Measurements from ENCODE around the gene SLAMF6.
"Not testable (repeated sequence)": the region's sequence is repeated elsewhere in the genome, so short reads cannot be mapped to it uniquely, and the experiment has no call there.

SLAMF6 gene

GRCh38 chr1:160519642-160520435 lies 3.2 kb downstream of the SLAMF6 start:
- Histone ChIP-seq H3K4me2 (ENCODE audit: insufficient read depth, low read length) (no peak overlapping the region), H3K9ac (ENCODE audit: low read depth, low read length) (no peak overlapping the region), H2AFZ (ENCODE audit: low read depth, low read length) (no peak overlapping the region), H3K4me3 (ENCODE audit: low read depth in 1 of 2, low read length in 2 of 2) (no peak overlapping the region), H3K79me2 (ENCODE audit: insufficient read depth, low read length) (no peaks in the 10 kb centered on the region), H3K9me3 (ENCODE audit: insufficient read depth, low read length, severe bottlenecking) (no peaks in the 10 kb centered on the region), H4K20me1 (ENCODE audit: insufficient read depth, low read length) (no peaks in the 10 kb centered on the region), H3K27ac (ENCODE audit: low read length) (no peak overlapping the region), H3K4me1 (ENCODE audit: insufficient read depth, low read length) (peaks cover 25% of the 10 kb centered on the region), H3K36me3 (ENCODE audit: insufficient read depth, low read length) (no peaks in the 10 kb centered on the region), H3K27me3 (ENCODE audit: insufficient read depth, low read length, poor library complexity) (no peaks in the 10 kb centered on the region)
- peak; percentile 34 for TF ChIP-seq CTCF (IDR thresholded peaks at IDR 0.05; ENCODE audit: borderline replicate concordance, extremely low read depth, low read length, poor library complexity, severe bottlenecking)
- TF ChIP-seq EZH2 (IDR thresholded peaks at IDR 0.05; ENCODE audit: borderline replicate concordance, low read depth, low read length, severe bottlenecking), result no peak
- peak; percentile 52; the same call in 2 of the 3 replicates for ATAC-seq (ENCODE audit: insufficient read depth, low read depth)
- peak; percentile 9 for DNase-seq

GRCh38 chr1:160517519-160517918 lies 5.5 kb downstream of the SLAMF6 start:
- H3K4me3 ChIP-seq (ENCODE audit: low read depth in 1 of 2, low read length in 2 of 2); H3K79me2 ChIP-seq (ENCODE audit: insufficient read depth, low read length); H3K27ac ChIP-seq (ENCODE audit: low read length); H3K27me3 ChIP-seq (ENCODE audit: insufficient read depth, low read length, poor library complexity); DNase-seq; H3K9me3 ChIP-seq (ENCODE audit: insufficient read depth, low read length, severe bottlenecking); H4K20me1 ChIP-seq (ENCODE audit: insufficient read depth, low read length); H3K4me2 ChIP-seq (ENCODE audit: insufficient read depth, low read length); H3K36me3 ChIP-seq (ENCODE audit: insufficient read depth, low read length); H2AFZ ChIP-seq (ENCODE audit: low read depth, low read length); ATAC-seq (ENCODE audit: insufficient read depth, low read depth); H3K9ac ChIP-seq (ENCODE audit: low read depth, low read length): not testable (repeated sequence)
- peaks cover 19% of the 10 kb centered on the region for H3K4me1 ChIP-seq (ENCODE audit: insufficient read depth, low read length)

- not testable (repeated sequence) for H3K79me2 ChIP-seq (ENCODE audit: insufficient read depth, low read length); H3K9ac ChIP-seq (ENCODE audit: low read depth, low read length); DNase-seq; H4K20me1 ChIP-seq (ENCODE audit: insufficient read depth, low read length); H3K9me3 ChIP-seq (ENCODE audit: insufficient read depth, low read length, severe bottlenecking); H2AFZ ChIP-seq (ENCODE audit: low read depth, low read length); H3K4me2 ChIP-seq (ENCODE audit: insufficient read depth, low read length); ATAC-seq (ENCODE audit: insufficient read depth, low read depth); H3K27ac ChIP-seq (ENCODE audit: low read length); H3K36me3 ChIP-seq (ENCODE audit: insufficient read depth, low read length); H3K4me3 ChIP-seq (ENCODE audit: low read depth in 1 of 2, low read length in 2 of 2); H3K27me3 ChIP-seq (ENCODE audit: insufficient read depth, low read length, poor library complexity)
- H3K4me1 ChIP-seq (ENCODE audit: insufficient read depth, low read length), result peaks cover 15% of the 10 kb centered on the region
These were observed 7.1 kb downstream of the SLAMF6 start for GRCh38 chr1:160515908-160516307.

GRCh38 chr1:160504651-160505050 lies 18.4 kb downstream of the SLAMF6 start:
- H3K9me3 ChIP-seq (ENCODE audit: insufficient read depth, low read length, severe bottlenecking), result peaks cover 10% of the 10 kb centered on the region
- H3K9ac ChIP-seq (ENCODE audit: low read depth, low read length), result no peak overlapping the region
- no peak for DNase-seq
- no peak overlapping the region for H3K4me3 ChIP-seq (ENCODE audit: low read depth in 1 of 2, low read length in 2 of 2)
- no peaks in the 10 kb centered on the region for H3K4me1 ChIP-seq (ENCODE audit: insufficient read depth, low read length)
- H3K36me3 ChIP-seq (ENCODE audit: insufficient read depth, low read length), result no peaks in the 10 kb centered on the region
- no peaks in the 10 kb centered on the region for H4K20me1 ChIP-seq (ENCODE audit: insufficient read depth, low read length)
- ATAC-seq (ENCODE audit: insufficient read depth, low read depth), result no peak
- no peak overlapping the region for H3K27ac ChIP-seq (ENCODE audit: low read length)
- no peak for TF ChIP-seq CTCF (IDR thresholded peaks at IDR 0.05; ENCODE audit: borderline replicate concordance, extremely low read depth, low read length, poor library complexity, severe bottlenecking)
- no peak for TF ChIP-seq EZH2 (IDR thresholded peaks at IDR 0.05; ENCODE audit: borderline replicate concordance, low read depth, low read length, severe bottlenecking)
- no peaks in the 10 kb centered on the region for H3K79me2 ChIP-seq (ENCODE audit: insufficient read depth, low read length)
- no peaks in the 10 kb centered on the region for H3K27me3 ChIP-seq (ENCODE audit: insufficient read depth, low read length, poor library complexity)
- no peak overlapping the region for H2AFZ ChIP-seq (ENCODE audit: low read depth, low read length)
- H3K4me2 ChIP-seq (ENCODE audit: insufficient read depth, low read length), result no peak overlapping the region
